ENCODE measurements around the gene NUCKS1.

The NUCKS1 gene

GRCh38 chr1:205769641-205770365 lies 19.8 kb upstream of the NUCKS1 start:
- DNase-seq: no peak

DNA sequence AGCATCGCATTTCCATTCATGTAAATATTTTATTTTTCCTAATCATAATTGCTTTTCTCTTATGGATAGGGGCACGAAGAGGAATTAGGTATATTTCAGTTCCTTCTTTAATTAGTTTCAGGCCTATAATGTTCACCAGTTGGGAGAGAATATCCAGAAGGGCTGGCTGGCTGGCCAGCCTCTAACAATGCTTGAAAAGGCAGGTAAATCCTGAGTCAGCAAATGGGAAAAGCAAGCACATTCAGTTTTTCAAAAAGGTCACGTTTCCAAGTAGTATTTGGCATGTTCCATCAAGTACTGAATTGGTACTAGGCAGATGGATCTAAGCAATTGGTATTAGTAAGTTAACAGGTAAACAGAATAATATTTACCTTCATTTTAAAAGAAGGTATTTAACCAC lies 17.3 kb upstream of the NUCKS1 start:
- DNase-seq: no peak

- DNase-seq: no peak
Observed at GRCh38 chr1:205766570-205766969, 16.6 kb upstream of the NUCKS1 start.

DNA sequence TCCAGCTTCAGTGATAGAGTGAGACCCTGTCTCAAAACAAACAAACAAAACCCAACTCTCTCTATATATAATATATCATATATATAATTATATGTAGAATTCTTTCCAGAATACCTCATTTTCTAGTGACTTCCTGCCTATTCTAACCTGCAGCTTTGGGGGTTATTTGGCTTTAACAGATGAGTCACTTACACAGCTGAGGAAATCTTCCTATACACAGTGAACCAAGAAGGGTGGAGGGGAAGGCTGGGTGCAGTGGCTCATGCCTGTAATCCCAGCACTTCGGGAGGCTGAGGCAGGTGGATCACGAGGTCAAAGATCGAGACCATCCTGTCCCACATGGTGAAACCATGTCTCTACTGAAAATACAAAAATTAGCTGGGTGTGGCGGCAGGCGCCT lies 16.1 kb upstream of the NUCKS1 start:
- no peak for DNase-seq

GRCh38 chr1:205764578-205764977 lies 14.6 kb upstream of the NUCKS1 start:
- no peak for DNase-seq

GRCh38 chr1:205763980-205764379 lies 14.0 kb upstream of the NUCKS1 start:
- no peak for DNase-seq

DNA sequence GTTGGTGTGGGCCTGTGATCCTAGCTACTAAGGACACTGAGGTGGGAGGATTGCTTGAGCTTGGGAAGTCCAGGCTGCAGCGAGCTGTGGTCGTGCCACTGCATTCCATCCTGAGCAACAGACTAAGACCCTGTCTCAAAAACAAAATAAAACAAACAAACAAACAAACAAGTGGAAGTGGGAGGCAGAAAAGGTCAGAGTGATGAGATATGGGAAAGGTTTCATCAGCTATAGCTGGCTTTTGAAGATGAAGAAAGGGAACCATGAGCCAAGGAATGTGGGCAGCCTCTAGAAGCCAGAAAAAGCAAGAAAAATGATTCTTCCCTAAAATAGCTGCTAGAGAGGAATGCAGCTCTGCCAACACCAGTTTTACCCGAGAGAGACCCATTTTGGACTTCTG lies 10.6 kb upstream of the NUCKS1 start:
- no peak for DNase-seq

- no peak for DNase-seq
Observed at GRCh38 chr1:205756552-205756951, 6.6 kb upstream of the NUCKS1 start.

GRCh38 chr1:205754857-205755256 lies 4.9 kb upstream of the NUCKS1 start:
- no peak for DNase-seq

- DNase-seq: no peak
Observed at GRCh38 chr1:205751036-205751651, 1.2 kb upstream of the NUCKS1 start.

DNA sequence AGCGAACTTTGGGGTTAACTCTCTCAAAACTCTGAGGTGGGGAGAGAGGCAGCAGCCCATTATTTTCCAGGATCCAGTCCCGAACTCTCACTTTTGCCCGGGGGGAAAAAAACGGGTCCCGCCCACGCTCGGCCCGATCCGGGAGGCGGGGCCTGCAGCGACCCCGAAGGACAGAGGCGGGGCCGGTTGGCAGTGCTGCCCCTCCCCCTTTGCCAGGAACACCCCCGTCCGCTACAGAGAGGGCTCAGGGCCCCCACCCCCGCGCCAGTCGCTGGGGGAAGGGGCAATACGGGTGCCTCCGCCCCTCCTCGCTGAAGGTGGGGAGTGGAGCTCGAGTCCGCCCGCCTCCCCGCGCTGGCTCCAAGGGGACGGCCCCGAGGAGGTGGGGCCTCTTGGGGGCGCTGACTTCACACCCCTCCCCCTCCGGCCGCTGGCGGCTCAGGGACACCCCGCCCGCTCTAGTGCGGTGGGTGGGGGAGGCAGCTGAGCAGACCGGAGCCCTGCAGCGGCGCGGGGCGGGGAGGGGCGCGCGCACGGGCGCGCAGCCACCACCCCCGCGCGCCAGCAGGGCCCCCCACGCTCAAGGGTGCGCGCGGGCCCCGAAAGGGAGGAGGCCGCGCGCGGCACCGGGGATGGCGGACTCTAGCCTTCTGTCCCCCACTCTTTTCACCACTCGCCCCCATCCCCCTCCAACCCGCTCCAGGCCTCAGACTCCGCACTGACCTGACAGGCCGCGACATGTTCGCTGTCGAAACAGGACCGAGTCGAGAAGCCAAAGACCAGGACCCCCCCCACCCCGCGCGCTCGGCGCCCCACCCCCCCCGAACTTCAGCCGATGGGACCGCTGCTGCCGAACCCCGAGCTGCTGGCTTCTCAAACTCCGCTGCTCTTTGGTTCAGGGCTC lies 496 bp downstream of the NUCKS1 start:
- DNase-seq: peak; percentile 93

DNA sequence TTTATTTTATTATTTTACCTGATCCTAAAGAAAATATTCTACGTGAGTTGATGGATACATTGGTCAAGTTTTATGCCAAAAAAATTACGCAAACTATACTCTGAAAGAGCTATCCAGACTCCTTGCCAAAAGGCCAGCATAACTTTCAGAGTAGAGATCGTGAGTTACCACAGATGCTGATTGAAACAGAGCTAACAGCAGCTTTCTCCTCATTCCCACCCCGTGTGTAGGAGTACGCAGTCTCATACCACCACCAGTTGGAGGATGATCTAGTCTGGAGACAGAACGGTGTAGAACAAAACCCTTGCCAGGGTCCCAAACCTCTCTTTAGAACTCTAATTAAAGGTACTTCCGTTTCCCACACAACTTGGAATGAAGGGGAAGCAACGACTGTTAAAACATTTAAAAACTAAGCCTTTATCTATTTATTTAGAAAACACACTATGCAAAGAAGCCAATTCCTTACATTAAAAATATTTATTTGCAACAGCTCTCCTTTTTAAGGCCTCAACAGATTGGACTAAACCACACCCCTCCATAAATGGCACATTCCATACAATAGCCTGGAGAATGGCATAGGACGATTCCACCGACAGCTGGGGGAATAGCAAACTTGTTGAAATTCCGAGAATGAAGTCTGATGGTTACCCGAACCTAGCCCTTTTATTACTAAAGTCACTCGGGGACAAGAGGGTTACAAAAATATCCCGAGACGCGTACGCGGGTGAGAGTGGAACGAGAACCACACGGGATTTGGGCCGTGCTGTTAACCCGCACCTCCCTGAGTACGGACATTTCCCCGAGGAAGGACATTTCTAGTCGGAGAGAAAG lies 1.4 kb downstream of the NUCKS1 start:
- no peak for DNase-seq

GRCh38 chr1:205746757-205747412 lies 3.1 kb downstream of the NUCKS1 start:
- DNase-seq: no peak

- no peak for DNase-seq
Observed at GRCh38 chr1:205744403-205744802, 5.6 kb downstream of the NUCKS1 start.

DNA sequence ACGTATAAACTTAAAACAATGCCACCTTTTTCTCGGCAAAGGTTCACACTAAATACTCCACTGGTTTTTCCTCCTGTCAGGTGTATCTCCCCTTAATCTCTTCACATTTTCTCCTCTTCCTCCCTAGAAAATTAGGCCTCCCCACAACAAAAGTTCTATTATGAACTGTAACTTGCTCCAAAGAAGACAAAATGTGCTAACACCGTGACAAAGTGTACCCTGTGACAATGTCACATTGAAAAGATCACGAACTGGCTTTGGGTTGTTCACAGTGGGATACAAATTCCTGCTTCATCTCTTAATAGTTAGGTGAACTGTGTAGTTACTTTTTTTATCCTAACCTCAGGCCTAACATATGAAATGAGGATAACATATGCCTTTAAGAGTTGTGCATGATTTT lies 6.0 kb downstream of the NUCKS1 start:
- no peak for DNase-seq

GRCh38 chr1:205741681-205742080 lies 8.3 kb downstream of the NUCKS1 start:
- no peak for DNase-seq

DNA sequence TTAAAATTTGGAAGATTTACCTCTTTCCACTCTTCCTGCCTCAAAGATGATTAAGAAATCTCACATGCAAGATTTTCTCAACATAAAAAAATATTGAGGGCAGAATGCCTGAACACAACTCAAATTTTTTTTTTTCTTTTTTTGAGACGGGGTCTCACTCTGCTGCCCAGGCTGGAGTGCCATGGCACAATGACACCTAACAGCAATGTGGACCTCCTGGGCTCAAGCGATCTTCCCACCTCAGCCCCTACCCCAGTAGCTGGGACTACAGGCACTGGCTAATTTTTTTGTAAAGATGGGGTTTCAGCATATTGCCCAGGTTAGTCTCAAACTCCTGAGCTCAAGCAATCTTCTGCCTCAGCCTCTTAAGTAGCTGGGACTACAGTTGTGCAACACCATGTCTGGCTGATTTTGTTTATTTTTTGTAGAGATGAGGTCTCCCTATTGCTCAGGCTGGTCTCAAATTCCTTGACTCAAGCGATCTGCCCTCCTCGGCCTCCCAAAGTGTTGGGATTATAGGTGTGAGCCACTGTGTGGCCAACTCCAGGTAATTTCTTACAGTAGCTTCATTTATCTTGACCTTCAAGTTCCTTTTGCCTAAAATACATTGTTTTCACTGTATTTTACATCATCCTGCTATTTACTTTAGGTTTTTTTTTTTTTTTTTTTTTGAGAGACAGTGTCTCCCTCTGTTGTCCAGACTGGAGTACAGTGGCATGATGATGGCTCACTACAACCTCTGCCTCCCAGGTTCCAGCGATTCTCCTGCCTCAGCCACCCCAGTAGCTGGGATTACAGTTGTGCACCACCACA lies 10.4 kb downstream of the NUCKS1 start:
- no peak for DNase-seq

- DNase-seq: no peak
Observed at GRCh38 chr1:205735218-205735617, 14.8 kb downstream of the NUCKS1 start.

DNA sequence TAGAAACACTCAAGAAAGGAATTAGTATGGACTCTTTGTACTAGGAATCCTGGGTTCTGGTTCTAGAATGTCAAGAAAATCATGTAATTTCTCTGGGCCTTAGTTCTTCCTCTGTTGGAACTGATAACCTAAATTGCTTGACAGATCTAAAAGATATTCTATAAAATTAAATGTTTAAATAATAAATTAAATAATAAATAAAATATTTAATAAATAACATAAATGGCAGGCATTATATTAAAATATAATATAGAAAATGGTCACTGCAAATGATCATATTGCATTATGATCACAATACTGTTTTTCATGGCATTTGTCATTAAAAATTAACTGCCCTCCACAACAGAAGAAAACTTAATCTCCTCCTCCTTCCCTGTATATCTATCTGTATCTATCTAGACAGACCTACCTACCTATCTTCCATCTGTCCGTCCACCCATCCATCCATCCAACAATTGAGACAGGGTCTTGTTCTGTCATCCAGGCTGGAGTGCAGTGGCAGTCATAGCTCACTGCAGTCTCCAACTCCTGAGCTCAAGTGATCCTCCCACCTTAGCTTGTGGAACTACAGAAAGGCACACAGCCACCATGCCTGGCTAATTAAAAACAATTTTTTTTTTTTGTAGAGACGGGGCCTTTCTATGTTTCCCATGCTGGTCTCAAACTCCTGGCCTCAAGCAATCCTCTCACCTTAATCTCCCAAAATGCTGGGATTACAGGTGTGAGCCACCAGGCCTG lies 16.4 kb downstream of the NUCKS1 start:
- no peak for DNase-seq

GRCh38 chr1:205729945-205730610 lies 19.9 kb downstream of the NUCKS1 start:
- DNase-seq: no peak
